ENCODE measurements around the gene UGT1A7.

Gene UGT1A7

DNA sequence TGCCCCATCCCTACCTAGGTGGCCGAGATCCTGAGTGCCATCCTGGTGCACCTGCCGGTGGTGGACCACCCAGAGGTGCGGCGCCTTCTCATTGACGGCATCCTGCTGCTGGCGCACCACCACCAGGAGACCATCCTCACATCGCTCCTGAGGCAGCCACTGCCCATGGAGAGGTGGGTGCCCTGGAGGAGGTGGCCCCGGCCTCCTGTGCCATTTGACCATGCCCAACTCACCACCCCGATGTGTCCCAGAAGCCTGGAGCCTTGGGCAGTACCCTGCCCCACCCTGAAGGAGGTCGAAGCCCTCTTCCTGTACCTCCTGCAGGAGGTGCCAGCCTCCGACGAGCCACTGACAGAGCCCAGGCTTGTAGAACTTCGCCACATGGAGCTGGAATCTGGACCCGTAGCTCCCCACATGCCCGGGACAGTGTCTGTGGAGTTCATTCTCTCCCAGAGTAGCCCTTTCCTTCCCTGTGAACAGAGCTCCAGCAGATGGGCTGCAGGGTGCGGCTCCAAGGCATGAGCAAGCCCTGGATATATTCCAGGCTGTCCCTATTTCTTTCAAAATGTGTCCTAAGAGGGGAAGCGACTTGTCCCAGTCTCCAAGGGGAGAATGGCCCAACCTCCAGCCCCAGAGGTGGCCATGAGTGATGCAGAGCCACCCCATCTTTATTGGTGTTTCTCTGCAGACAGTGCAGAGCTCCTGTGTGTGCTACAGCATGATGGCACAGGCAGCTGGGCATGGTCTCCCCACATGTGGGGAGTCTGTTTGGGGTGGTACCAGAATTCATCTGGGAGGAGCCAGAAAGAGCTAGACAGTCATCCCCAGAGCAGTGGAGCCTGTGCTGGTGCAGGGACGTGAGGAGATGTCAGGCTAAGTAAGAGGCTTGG, 138.4 kb downstream of the UGT1A7 start:
- no peak for DNase-seq

DNA sequence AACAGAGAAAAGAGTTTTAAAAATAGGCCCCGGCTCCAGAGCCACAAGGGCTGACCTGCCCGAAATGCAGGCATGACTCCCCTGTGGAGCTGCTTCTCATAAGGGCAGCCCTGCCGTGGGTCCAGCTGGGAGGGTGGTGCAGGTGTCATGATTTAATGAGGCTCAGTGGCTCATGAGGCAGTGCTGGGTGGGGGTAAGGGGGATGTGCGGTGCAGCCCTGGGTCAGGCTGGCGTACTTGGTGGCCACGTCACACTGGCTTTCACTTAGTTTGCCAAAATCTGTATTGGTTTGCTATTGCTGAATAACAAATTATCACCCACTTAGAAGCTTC, 139.0 kb downstream of the UGT1A7 start:
- DNase-seq: no peak

GRCh38 chr2:233821196-233821595, 139.5 kb downstream of the UGT1A7 start:
- DNase-seq: no peak

GRCh38 chr2:233821709-233822100, 140.0 kb downstream of the UGT1A7 start:
- no peak for DNase-seq

- no peak for DNase-seq
Measured at GRCh38 chr2:233822101-233822771, 140.5 kb downstream of the UGT1A7 start.

Data from NCI-H510A treated with DMSO at 0.1 percent for 48 hours (cell line).